Smooth muscle cell (in vitro differentiated cells): Measurements from ENCODE around the gene PHRF1. TPM values are rescaled to one million over a fixed set of nuclear protein-coding genes. Genes with fewer than 3 reads are reported as not detected.
"Not testable (repeated sequence)": the region's sequence is repeated elsewhere in the genome, so short reads cannot be mapped to it uniquely, and the experiment has no call there.

Source experiments
- DNase-seq: peaks from one replicate; lab custom pipeline; 2025; ENCODE audit not compliant: unreplicated experiment; lab: John Stamatoyannopoulos, UW
- H2AFZ ChIP-seq: fragments of 200-600 bp; sonication (generic); 2 replicates; pipeline ENCODE4 v1.6.0; 2016; ENCODE audit warnings: antibody characterized with exemption, low read depth, mild to moderate bottlenecking
- H3F3A ChIP-seq: fragments of 200-600 bp; sonication (generic); 2 replicates; pipeline ENCODE4 v1.6.0; 2017; ENCODE audit warnings: antibody characterized with exemption, low read depth
- H3K27ac ChIP-seq: fragments of 200-600 bp; sonication (generic); 2 replicates; pipeline ENCODE4 v1.5.1; 2016; ENCODE audit warnings: low read depth, mild to moderate bottlenecking
- H3K27me3 ChIP-seq: fragments of 200-600 bp; sonication (generic); 2 replicates; pipeline ENCODE4 v1.6.1; 2016; ENCODE audit warnings: low read depth, mild to moderate bottlenecking
- H3K36me3 ChIP-seq: fragments of 200-600 bp; sonication (generic); 2 replicates; pipeline ENCODE4 v1.5.1; 2016; ENCODE audit warnings: low read depth
- H3K4me1 ChIP-seq: fragments of 200-600 bp; sonication (generic); 2 replicates; pipeline ENCODE4 v1.5.1; 2016; ENCODE audit warnings: low read depth
- H3K4me2 ChIP-seq: fragments of 200-600 bp; sonication (generic); 2 replicates; pipeline ENCODE4 v1.6.0; 2016; ENCODE audit warnings: mild to moderate bottlenecking
- H3K4me3 ChIP-seq: fragments of 200-600 bp; sonication (generic); 2 replicates; pipeline ENCODE4 v1.5.1; 2016; ENCODE audit warnings: mild to moderate bottlenecking
- H3K79me2 ChIP-seq: fragments of 200-600 bp; sonication (generic); 2 replicates; pipeline ENCODE4 v1.6.0; 2016; ENCODE audit warnings: low read depth, mild to moderate bottlenecking
- H3K9ac ChIP-seq: fragments of 200-600 bp; sonication (generic); 2 replicates; pipeline ENCODE4 v1.6.0; 2016; ENCODE audit warnings: low read depth
- H3K9me3 ChIP-seq: fragments of 200-600 bp; sonication (generic); replicated peaks from 2 replicates; pipeline ENCODE4 v1.5.1; 2016; ENCODE audit warnings: low read depth
- H4K20me1 ChIP-seq: fragments of 200-600 bp; sonication (generic); 2 replicates; pipeline ENCODE4 v1.6.0; 2016; ENCODE audit warnings: low read depth
- CTCF ChIP-seq: fragments of 200-600 bp; sonication (generic); IDR thresholded peaks from 2 replicates; pipeline ENCODE4 v1.5.1; 2017; ENCODE audit warnings: borderline replicate concordance, mild to moderate bottlenecking, antibody characterized with exemption; ENCODE audit not compliant: insufficient read depth, poor library complexity, severe bottlenecking
- WGBS: methylation state at CpG from one replicate; pipeline ENCODE4 v1.1.7; 2016; ENCODE audit warnings: low lambda C conversion rate; 5-methylcytosine and 5-hydroxymethylcytosine counted together
- polyA plus RNA-seq: library from polyadenylated mRNA; unstranded; fragments of >200 nt; fragmentation: Nextera tagmentation; extraction: Ambion mirVana; gene quantifications from 2 replicates; pipeline ENCODE4 v1.2.1, GENCODE V29; 2016
- total RNA-seq: library from RNA; depleted of rRNA; stranded (reverse); fragments of >200 nt; gene quantifications from 2 replicates; pipeline ENCODE4 v1.2.3, GENCODE V29; 2014

Gene PHRF1
- total and polyA plus RNA-seq, 2 experiments from 2014 or later = 11.6 to 20.2 TPM

- no peak for TF ChIP-seq CTCF
- 97% methylated on average over 11 of the region's 15 CpGs for WGBS
Observed at GRCh38 chr11:653837-654236, 77.6 kb downstream of the PHRF1 start.

GRCh38 chr11:654444-654843, 78.2 kb downstream of the PHRF1 start:
- H2AFZ ChIP-seq, H3K79me2 ChIP-seq, H3K4me3 ChIP-seq, H3K9me3 ChIP-seq, H3K4me2 ChIP-seq, H3K36me3 ChIP-seq, H3K9ac ChIP-seq, H3K4me1 ChIP-seq, H3K27me3 ChIP-seq, H3F3A ChIP-seq, DNase-seq, H3K27ac ChIP-seq: not testable (repeated sequence)
- H4K20me1 ChIP-seq = peaks cover 20% of the 10 kb centered on the region
- WGBS = 95% methylated on average over 12 of the region's 12 CpGs

More at GRCh38 chr11:653837-654236, 77.6 kb downstream of the PHRF1 start:
- Histone ChIP-seq H3K4me1 (no peaks in the 10 kb centered on the region), H3K27me3 (no peaks in the 10 kb centered on the region), H3K79me2 (no peaks in the 10 kb centered on the region), H3K4me3 (no peak overlapping the region), H3K27ac (no peak overlapping the region), H4K20me1 (peaks cover 20% of the 10 kb centered on the region), H3F3A (no peaks in the 10 kb centered on the region), H3K9ac (no peak overlapping the region), H3K4me2 (no peak overlapping the region), H2AFZ (no peak overlapping the region), H3K36me3 (no peaks in the 10 kb centered on the region), H3K9me3 (no peaks in the 10 kb centered on the region)
- no peak for DNase-seq

GRCh38 chr11:655036-655726, 78.9 kb downstream of the PHRF1 start:
- Histone ChIP-seq H2AFZ (no peak overlapping the region), H3F3A (no peaks in the 10 kb centered on the region), H3K4me3 (no peak overlapping the region), H3K36me3 (no peaks in the 10 kb centered on the region), H3K27ac (no peak overlapping the region), H3K79me2 (no peaks in the 10 kb centered on the region), H3K9ac (no peak overlapping the region), H3K4me2 (no peak overlapping the region), H3K4me1 (no peaks in the 10 kb centered on the region), H3K9me3 (no peaks in the 10 kb centered on the region), H3K27me3 (no peaks in the 10 kb centered on the region), H4K20me1 (peaks cover 23% of the 10 kb centered on the region)
- DNase-seq = no peak
- WGBS = 94% methylated on average over 30 of the region's 30 CpGs
- no peak for TF ChIP-seq CTCF

- no peak for TF ChIP-seq CTCF
- WGBS = 97% methylated on average over 14 of the region's 14 CpGs
- no peak overlapping the region for H3K27ac ChIP-seq
- no peaks in the 10 kb centered on the region for H3F3A ChIP-seq
- H3K27me3 ChIP-seq = no peaks in the 10 kb centered on the region
- H2AFZ ChIP-seq = no peak overlapping the region
- H3K9ac ChIP-seq = no peak overlapping the region
- H3K36me3 ChIP-seq = no peaks in the 10 kb centered on the region
- H3K4me3 ChIP-seq = no peak overlapping the region
- peaks cover 32% of the 10 kb centered on the region for H4K20me1 ChIP-seq
- H3K9me3 ChIP-seq = no peaks in the 10 kb centered on the region
- no peak overlapping the region for H3K4me2 ChIP-seq
- no peaks in the 10 kb centered on the region for H3K79me2 ChIP-seq
- no peaks in the 10 kb centered on the region for H3K4me1 ChIP-seq
- DNase-seq = no peak
Observed at GRCh38 chr11:656426-656825, 80.2 kb downstream of the PHRF1 start.
